HG03175 (cell line): ENCODE results near the gene CD302.
"Not testable (repeated sequence)": the region's sequence is repeated elsewhere in the genome, so short reads cannot be mapped to it uniquely, and the experiment has no call there.

Source experiments
- ATAC-seq: cut with Tn5 transposase; IDR thresholded peaks from one replicate; pipeline ENCODE4 v1.9.1; 2021; ENCODE audit warnings: mild to moderate bottlenecking, moderate library complexity; ENCODE audit not compliant: unreplicated experiment

CD302 gene

DNA sequence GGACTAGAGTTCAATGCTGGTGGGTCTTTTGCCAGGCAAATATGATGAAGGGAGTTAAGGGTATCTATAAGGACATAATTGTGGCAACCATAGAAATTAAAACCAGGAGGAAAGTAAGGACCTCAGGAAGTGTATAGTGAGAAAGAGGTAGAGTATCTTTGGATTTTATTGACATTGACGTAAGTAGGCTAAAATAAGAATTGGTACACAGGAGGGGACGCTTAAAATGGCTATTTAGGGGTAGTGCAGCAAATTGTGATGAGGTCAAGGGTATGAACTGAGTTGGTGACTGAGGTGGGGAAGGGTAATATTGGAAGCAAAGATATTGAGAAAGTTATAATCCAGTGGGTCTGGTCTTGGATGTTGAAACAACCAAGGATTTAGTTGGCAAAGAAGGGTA lies 43.0 kb downstream of the CD302 start:
- no peak for ATAC-seq

DNA sequence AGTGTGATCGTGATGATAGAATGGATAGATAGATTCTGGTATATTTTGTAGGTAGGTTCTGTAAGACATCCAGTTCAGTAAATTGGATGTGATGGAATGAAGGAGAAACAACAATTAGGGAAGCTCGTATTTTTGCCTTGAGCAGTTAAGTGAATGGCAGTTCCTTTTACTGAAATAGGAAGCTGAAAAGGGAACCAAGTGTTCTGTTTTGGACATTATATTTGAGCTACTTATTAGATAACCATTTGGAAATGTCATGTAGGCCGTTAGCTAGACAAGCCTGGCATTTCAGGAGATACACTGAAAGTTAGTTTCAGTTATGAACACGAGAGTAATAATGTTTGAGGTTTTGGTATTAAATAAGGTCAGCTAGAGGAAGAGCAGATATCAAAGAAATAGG lies 44.2 kb downstream of the CD302 start:
- ATAC-seq, result no peak

DNA sequence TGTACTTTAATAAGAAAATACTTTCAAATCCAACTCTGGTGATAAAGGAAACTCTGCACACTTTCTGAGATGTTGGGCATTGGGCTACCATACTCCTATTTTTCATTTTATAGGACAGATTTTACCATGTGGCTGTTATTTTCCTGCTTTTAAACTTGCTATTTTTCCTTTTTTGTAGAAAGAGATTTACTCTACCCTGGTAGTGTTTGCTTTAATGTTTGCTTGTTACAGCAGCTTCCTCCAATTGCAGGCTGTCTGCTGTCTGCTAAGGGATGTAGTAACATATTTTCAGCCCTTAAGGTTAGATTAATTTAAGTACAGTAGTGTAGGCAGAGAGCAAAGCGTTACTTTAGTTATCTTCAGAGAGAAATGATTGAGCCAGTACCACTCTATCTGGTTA lies 47.1 kb downstream of the CD302 start:
- no peak for ATAC-seq

DNA sequence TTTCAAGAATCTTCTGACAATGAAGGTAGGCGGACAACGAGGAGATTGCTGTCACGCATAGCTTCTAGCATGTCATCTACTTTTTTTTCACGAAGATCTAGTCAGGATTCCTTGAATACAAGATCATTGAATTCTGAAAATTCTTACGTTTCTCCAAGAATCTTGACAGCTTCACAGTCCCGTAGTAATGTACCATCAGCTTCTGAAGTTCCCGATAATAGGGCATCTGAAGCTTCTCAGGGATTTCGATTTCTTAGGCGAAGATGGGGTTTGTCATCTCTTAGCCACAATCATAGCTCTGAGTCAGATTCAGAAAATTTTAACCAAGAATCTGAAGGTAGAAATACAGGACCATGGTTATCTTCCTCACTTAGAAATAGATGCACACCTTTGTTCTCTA lies 49.9 kb downstream of the CD302 start:
- ATAC-seq, result no peak

DNA sequence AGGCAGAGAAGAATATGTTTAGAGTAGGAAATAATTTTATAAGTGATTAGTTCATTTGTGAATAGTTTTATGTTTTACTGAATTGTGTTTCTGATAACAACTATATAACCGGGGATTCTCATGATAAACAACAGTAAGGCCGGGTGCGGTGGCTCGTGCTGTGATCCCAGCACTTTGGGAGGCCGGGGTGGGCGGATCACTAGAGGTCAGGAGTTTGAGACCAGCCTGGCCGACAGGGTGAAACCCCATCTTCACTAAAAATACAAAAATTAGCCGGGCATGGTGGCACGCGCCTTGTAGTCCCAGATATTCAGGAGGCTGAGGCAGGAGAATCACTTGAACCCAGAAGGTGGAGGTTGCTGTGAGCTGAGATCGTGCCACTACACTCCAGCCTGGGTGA lies 52.8 kb downstream of the CD302 start:
- not testable (repeated sequence) for ATAC-seq

DNA sequence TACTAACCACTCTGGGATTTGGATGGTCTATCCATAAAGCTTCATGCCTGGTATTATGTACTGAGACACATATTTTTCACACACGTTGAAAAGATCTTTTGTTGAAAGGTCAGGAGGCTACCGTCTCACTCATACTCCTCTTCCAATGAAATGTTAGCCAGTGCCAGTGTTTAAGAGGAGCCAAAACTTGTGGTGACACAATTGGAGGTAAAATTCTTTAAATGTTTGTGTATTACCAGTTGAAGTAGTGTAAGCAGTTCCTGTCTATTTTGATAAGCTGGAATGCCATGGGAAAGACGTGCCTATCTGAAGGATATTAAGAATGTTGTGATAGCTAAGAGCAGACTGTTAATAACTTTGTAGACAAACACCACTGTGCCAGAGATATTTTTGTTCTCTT lies 53.6 kb downstream of the CD302 start:
- no peak for ATAC-seq

DNA sequence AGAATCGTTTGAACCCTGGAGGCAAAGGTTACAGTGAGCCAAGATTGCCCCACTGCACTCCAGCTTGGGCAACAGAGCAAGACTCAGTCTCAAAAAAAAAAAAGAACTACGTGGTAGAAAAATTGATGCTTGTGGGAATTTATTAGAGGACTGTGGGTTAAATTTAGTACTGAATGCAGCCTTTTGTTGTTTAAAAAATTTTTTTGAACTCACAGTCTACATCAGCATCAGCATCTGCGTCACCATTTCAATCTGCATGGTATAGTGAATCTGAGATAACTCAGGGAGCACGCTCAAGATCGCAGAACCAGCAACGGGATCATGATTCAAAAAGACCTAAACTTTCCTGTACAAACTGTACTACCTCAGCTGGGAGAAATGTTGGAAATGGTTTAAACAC lies 55.2 kb downstream of the CD302 start:
- ATAC-seq, result no peak

DNA sequence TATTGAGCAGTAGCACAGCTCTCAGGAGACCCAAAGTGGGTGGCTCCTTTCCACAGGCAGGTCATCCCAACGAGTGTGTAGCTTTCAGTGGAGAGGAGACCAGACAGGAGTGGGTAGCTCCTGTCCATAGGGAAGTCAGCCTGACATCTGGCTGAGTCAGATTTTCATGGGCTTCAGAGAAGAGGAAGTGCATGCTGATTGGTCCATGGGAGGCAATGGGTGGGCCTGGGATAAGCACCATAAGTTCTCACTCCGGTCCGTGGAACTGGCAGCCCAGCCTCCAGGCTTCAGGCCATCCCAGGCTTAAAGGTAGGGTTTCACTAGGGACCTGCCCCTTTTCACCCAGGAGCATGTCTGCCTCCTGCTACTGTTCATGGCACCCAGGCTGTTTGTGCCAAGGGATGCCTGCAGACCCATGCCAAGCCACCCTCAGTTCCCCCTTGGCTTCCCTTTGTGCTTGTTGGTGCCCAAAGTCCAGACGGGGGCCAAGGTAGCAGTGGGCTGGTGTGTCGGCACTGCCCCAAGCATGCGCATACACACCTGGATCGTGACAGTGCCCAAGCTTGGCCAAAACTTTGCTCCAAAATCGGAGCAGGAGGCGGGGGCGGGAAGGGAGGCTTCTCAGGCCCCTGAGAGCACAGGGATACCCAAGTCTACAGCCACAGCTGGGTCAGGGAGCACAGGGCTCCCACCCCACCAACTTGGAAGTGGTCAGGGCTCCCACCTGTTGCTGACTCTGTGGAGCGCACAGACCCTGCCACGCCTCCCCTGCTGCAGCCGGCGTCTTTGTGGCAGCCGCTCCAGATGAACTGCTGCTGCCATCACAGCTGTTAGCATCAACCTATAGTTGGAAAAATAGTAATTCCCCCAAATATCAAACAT lies 59.3 kb downstream of the CD302 start:
- ATAC-seq, result no peak

DNA sequence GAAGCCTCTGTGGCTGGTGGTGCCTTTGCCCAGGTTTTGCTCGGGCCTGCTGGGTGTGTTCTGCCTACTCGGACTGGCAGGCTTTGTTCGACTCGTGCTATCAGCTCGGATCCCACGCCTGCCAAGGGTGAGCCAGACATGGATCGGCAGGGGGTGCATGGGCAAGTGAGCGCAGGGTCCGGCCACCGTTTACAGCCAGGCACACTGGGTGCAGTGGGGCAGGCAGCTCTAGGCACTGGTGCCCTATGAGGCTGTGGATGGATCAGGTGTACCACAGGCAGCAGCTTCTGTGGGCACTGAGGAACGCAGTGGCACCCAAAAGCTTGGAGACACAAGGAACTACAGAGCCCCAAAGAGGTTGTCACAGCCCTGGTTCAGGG lies 60.1 kb downstream of the CD302 start:
- ATAC-seq, result no peak

DNA sequence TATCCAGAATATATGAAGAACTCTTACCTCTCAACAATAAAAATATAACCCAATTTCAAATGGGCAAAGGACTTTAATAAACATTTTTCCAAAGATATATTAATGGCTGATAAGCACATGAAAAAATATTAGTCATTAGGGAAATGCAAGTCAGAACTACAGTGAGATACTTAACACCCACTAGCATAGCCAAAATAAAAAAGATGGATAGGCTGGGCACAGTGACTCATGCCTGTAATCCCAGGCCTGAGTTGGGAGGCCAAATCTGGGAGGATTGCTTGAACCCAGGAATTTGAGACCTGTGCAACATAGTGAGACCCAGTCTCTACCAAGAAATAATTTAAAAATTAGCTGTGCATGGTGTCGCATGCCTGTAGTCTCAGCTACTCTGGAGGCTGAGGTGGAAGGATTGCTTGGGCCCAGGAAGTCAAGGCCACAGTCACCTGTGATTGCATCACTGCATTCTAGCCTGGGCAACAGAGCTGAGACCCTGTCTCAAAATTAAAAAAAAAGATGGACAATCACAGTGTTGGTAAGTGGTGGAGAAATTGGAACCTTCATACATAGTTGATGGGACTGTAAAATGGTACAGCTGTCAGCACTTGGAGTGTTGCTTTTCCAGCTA lies 60.6 kb downstream of the CD302 start:
- no peak for ATAC-seq

DNA sequence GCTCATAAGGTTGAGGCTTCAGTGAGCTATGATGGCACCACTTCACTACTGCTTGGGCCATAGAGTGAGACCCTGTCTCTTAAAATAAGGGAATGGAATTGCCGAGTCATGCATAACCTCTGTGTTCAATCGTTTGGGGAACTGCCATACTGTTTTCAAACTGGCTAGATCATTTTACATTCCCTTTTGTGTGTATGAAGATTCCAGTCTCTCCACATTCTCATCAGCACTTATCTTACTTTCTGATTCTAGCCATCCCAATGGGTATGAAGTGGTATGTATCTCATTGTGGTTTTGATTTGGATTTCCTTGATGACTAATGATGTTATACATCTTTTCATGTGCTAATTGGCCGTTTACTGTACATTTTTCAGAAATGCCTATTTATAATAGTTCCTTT lies 62.0 kb downstream of the CD302 start:
- no peak for ATAC-seq

DNA sequence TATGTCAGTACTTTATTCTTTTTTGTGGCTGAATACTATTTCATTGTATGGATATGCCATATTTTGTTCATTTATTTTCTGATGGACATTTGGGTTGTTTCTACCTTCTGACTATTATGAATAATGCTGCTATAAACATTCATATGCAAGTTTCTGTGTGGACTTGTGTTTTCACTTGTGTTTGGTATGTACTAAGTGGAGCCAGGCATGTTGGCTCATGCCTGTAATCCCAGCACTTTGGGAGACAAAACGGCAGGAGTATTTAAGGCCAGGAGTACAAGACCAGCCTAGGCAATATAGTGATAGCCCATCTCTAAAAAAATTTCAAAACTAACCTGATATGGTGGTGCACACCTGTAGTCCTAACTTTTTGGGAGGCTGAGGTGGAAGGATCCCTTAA lies 62.4 kb downstream of the CD302 start:
- ATAC-seq, result no peak

DNA sequence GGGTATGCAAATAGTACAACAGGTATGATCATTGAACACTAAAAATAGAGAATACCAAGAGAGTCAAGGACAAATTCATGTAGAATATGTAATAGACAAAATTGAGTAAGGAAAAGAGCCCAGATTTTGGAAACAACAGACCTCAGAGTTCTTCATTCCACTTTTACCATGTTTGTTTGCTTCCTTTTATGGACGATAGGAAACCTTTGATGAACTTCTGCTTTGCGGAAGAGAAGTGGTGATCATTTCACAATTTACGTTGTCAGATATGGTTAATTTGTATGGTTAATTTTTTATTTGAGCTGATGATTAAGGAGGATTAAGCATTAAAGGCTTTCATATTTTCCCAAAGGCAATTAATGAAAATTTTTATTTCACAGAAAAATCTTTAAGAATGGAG lies 69.4 kb downstream of the CD302 start:
- ATAC-seq, result no peak

DNA sequence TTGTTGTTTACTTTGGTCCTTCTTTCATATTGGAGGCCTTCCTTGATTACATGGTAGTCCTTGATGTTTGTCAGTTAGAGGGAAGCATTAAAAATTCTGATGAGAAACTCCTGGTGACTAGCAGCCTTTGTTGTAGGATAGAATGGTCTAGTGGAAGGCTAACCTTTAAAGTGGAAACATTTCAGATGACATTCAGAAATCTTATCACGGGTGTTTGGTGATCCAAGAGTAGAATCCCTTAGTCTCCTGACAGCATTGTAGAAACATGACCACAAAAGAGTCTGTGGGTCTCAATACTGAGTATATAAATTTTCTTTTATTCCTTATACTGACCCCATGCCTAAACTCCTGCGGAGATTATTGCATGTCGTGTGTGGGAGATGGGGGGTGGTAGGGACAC lies 72.3 kb downstream of the CD302 start:
- no peak for ATAC-seq

DNA sequence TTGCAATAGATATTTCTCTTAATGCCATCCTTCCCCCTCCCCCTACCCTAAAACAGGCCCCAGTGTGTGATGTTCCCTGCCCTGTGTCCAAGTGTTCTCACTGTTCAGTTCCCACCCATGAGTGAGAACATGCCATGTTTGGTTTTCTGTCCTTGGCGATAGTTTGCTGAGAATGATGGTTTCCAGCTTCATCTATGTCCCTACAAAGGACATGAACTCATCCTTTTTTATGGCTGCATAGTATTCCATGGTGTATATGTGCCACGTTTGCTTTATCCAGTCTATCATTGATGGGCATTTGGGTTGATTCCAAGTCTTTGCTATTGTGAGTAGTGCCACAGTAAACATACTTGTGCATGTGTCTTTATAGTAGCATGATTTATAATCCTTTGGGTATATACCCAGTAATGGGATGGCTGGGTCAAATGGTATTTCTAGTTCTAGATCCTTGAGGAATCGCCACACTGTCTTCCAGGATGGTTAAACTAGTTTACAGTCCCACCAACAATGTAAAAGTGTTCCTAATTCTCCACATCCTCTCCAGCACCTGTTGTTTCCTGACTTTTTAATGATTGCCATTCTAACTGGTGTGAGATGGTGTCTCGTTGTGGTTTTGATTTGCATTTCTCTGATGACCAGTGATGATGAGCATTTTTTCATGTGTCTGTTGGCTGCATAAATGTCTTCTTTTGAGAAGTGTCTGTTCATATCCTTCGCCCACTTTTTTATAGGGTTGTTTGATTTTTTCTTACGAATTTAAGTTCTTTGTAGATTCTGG lies 73.0 kb downstream of the CD302 start:
- ATAC-seq, result not testable (repeated sequence)

DNA sequence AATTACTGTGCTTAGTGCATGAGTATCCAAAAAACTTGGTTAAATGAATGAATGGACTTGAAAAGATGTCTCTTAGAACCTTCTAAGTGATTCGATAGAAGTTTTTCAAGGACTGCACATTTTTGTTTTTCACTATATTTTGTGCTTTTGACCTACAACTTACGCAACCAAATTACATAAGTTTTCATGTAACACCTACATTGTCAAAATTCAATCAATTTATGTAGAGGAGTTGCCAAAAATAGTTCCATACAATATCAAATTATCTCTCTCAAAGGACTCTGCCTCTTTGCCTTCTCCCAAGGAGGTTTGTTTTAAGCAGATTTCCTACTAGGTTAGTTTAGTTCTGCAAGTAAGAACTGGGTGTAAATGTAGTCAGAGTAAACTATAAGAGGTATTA lies 75.4 kb downstream of the CD302 start:
- ATAC-seq, result no peak

DNA sequence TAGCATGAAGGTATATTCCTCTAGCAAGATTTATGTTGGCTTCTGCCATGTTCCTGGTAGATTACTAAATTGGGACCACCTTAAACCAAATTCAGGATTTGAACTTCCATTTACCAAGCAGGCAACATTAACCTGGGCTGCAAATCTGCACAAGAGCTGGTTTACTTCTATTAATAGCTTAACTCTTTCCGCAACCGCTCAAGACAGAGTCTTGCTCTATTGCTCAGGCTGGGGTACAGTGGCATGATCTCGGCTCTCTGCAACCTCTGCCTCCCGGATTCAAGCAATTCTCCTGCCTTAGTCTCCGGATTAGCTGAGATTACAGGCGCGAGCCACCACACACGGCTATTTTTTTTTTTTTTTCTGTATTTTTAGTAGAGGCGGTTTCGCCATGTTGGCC lies 77.3 kb downstream of the CD302 start:
- no peak for ATAC-seq
